CD4-positive, alpha-beta T cell treated with Interleukin-4 for 1 hour (primary cell): ENCODE results near the gene FBXL20.
"Not testable (repeated sequence)": the region's sequence is repeated elsewhere in the genome, so short reads cannot be mapped to it uniquely, and the experiment has no call there.

Experiments used
- DNase-seq, 2 donors: peaks; one replicate each; pipeline ENCODE4 v3.0.0-alpha.2; 2020 to 2022

The FBXL20 gene, protein sequence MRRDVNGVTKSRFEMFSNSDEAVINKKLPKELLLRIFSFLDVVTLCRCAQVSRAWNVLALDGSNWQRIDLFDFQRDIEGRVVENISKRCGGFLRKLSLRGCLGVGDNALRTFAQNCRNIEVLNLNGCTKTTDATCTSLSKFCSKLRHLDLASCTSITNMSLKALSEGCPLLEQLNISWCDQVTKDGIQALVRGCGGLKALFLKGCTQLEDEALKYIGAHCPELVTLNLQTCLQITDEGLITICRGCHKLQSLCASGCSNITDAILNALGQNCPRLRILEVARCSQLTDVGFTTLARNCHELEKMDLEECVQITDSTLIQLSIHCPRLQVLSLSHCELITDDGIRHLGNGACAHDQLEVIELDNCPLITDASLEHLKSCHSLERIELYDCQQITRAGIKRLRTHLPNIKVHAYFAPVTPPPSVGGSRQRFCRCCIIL

DNA sequence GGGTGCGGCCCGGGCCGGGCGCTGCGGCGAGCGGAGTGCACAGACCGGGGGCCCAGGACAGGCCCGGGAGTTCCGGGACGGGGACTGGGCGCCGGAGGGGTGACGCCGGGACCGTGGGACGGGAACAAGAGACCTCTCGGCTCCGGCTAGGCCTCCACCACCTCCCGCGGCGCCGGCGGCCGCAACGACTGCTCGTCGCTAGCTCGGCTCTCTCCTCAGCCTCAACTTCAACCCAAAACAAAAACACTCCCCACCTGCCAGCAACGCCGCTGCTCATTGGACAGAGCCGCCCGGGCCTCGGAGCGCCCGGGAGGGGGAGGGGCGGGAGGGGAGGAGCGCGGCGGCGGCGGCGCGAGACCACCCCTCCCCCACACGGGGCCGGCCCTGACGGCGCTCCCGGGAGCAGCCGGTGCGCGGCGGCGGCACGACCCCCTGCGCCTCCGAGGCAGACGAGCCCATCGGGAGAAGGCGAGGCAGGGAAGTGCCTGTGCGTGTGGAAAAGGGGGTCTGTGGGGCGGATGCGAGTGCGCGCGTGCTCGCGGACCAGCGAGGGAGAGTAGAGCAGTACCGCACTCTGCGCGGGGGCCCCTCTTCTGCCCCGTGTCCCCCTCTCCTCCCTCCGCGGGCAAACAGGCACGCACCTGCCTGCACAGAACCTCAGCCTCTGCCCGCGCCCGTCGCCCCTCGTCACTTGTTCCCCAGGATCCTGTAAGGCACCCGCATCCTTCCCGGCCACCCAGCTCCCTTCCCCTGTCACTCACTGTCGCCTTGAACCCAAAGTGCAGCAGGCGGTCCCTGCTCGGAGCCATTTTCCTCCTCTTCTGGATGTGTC, at the start of gene FBXL20:
FBXL20 (minus strand) TSS at position 215 of the 832 bp plus-strand sequence. CDS start 224 bp downstream, outside the sequence.
- DNase-seq = peak; percentile 94 to 95

DNA sequence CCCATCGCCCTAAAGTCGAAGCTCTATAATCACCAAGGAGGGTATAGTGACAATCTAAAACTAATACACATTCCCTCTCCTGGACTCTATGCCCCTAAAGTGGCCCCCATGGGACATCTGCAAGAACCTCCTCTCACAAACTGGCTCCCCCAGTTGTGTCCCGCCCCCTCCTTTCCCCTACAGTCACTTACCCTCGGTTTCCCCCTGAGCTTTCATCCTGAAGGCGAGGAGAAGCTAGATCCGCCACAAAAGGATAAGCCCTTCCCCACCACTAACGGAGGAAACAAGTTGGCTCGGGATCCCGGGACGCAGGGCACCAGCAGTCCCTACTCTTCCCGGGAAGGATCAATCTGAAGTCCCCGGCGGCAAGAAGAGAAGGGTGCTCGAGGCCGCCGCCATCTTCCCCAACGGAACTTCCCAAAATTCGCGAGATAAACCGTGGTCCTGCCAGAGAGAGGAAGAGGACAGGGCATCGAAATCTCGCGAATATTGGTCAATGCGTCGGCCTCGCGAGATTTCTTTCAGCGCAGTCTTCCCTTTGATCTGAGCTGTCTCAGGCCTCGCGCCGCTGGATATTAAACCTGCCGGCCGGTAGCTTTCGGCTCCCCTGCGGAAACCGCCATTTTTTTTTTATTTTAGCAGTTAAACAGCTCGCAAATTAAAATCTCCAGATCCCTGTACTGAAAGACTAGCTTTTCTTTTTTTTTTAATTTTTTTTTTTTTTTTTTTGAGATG, 49.6 kb upstream of the FBXL20 start, which contains the start of gene MED1:
MED1 (minus strand) TSS at position 417 of the 735 bp plus-strand sequence; CDS start at position 216, 201 bp downstream.
- DNase-seq = peak; percentile 97

DNA sequence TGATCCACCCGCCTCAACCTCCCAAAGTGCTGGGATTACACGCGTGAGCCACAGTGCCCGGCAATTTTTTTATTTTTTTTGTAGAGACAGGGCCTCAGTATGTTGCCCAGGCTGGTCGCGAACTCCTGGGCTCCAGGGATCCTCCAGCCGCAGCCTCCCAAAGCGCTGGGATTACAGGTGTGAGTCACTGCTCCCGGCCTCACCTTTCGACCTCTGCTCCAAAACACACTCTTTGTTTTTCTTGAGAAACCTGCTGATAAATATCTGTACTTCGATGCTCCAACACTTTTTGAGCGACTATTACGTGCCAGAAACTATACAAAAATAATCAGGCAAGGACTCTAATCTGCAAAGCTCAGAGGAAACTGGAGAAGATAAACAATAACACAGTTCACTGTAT, 48.6 kb upstream of the FBXL20 start:
- DNase-seq = no peak

DNA sequence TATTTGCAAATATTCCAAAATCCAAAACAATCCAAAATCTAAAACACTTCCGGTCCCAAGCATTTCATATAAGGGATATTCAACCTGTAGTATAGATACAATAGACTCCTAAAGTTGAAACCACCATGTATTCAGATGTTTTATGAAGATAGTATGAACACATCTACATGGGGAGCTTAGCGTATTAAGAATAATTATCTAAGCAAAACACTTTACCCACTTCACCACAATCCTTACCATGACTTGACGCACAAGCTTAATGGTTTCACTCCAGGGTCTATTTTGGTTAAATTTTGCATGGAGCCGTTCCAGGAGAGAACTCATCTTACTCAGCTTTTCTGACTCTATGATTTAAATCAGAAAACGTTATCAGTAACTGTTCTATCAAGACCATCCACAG, 46.1 kb upstream of the FBXL20 start:
- DNase-seq = no peak

DNA sequence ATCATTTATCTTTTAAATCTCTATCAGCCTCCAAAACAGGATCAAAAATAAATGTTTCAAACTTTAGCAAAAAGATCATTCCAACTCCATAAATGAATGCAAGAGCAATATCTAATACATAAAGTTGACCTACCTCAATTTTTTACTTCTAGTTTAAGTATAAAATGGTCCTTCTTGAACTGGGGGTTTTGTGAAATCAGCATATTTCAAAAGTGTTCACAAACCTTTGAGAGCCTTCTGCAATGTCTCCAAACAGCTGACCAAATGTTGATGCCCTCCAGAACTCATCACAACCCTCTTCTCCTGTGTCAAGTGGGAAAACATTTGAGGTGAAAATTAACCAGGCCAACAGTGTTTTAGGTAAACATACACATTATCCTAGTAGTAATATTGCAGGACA, 41.9 kb upstream of the FBXL20 start:
- no peak for DNase-seq

DNA sequence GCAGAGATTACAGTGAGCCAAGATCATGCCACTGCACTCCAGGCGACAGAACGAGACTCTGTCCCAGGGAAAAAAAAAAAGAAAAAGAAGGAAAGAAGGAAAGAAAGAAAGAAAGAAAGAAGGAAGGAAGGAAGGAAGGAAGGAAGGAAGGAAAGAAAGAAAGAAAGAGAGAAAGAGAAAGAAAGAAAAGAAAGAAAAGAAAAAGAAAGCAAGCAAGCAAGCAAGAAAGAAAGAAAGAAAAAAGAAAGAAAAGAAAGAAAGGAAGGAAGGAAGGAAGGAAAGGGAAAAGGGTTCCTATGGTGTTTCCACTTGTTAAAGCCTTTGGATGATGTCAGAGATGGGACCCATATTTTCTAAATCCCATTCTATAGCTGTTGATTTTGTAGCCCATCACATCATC, 38.4 kb upstream of the FBXL20 start:
- DNase-seq = not testable (repeated sequence)

DNA sequence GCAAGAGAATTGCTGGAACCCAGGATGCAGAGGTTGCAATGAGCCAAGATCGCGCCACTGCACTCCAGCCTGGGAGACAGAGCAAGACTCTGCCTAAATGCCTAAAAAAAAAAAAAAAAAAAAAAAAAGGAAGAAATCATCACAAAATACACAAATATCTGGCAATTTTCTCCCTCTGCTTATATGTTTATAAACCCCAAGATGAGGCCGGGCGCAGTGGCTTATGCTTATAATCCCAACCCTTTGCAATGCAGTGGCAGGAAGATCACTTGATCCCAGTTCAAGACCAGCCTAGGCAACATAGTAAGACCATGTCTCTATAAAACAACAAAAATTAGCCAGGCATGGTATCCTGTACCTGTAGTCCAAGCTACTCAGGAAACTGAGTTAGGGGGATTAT, 28.2 kb upstream of the FBXL20 start:
- no peak for DNase-seq

DNA sequence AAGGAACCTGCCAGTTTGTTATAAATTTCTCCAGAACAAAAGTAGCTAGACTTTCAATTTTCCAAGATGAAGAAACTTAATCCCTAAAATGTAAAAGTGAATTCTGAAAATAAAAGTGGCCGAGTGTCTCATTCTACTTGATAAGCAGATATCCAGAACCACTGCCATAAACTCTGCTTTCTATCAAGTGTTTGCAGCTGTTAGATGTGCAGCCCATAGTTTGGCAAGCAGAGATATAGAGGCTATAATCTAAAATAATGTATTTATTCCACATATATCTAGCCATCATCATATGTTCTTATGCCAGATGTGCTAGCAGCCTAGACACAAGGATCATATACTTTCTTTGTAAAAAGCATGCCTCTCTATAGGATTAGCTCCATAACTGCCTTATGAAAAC, 14.7 kb upstream of the FBXL20 start:
- DNase-seq = no peak

DNA sequence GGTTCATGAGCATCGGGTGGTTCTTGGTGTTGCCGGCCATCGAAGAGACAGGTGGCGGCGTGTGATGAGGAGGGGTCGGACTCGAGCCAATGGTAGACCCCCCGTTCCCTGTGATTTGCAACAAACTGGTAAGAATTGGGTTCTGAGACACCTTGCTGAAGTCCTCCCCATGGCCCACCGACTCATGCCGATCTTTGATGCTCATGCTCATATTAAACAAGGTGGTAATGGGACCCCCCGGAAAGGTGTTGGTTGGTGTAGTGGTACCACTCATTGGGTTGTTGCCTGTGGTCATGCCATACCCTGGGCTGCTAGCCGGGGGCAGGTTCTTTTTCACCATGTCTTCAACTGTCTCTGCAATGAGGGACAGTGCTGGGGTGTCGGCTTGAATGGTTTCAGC, 8.9 kb upstream of the FBXL20 start:
- no peak for DNase-seq

DNA sequence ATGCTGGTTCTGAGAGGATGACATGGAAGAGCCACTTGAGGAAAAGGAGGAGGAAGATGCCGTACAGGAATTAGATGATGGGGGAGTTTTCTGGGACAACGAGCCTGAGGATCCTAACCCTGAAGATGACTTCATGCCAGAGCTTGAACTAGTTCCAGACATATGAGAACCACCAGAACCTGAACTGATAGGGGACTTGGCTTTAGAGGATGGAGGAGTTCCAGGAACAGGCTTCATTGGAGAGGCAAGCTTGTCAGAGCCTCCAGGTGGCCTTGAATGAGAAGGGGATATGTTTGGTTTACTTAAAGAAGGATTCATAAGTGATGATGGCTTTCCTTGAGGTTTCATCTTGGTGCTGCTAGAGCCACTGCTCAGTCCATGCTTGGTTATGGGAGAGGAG, 6.9 kb upstream of the FBXL20 start:
- DNase-seq = no peak

DNA sequence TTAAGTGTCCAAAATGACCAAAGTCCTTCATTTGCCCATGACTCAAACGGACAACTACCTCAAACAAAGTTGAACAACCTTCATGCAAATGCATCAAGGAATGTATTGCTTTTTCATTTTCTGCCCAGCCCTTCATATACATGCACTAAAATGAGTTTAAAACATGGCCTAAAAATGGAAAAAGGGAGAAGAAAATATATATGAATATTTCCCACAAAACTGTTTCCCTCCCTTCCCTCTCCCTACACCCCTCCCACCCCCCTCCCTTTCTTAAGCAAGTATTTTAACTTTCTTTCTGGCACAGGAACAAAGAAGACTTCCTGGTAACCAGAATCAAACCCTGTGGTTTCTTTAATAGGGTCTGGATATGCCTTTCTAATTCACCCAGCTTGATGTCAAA, 5.5 kb upstream of the FBXL20 start:
- no peak for DNase-seq

DNA sequence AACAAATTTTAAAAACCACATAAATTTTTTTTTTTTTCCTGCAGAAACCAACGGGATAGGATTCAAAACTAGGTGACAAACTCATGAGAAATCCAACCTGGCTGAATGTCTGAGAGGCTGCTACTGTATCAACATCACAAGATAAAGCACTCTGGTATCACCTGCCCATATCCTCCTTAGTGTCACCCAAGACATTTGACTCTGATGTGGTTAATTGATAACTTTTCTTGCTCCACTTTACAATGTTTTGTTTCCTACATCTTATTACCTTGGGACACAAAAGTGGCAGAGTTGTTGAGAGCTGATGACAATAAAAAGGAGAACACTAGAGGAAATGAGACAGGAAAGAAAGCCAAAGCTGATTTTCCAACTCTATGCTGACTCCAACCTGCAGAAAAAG, 4.0 kb upstream of the FBXL20 start:
- DNase-seq = no peak

DNA sequence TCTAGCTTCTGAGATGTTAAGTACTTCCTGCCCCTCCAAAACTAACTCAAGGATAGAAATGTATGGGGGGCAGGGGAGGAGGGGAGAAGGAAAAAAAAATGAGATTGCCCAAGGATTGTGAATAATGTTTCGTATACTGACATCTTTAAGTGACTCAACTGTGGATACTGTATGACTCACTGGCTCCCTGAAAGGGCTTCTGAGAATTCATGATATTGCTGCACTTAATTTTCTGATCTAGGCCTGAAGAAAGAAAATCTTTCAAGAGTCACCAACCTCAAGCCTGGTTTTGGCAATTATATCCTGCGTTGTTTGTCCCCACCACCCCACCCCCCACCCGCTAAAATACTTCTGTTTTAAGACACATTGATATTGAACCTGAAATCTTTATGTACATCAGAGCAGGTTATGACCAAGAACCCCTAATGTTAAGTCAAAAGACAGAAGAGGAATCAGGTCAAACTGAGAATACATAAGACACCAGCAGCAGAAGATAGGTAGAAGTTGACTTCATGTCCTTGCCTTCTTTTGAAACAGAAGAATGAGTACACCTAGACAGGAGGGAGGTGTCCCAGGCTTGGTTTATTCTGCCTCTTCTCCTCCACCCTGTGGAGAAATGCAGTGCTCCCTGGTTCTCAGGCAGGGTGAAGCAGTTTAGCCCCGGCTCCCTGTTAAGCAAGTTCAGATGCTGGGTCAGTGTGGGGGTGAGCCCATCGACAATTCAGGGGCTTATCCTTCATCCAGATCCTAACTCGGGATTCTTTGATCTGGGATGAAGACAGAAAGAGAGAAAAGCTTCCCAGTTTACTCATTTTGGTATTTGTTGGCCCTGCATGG, 3.3 kb upstream of the FBXL20 start:
- DNase-seq = no peak

DNA sequence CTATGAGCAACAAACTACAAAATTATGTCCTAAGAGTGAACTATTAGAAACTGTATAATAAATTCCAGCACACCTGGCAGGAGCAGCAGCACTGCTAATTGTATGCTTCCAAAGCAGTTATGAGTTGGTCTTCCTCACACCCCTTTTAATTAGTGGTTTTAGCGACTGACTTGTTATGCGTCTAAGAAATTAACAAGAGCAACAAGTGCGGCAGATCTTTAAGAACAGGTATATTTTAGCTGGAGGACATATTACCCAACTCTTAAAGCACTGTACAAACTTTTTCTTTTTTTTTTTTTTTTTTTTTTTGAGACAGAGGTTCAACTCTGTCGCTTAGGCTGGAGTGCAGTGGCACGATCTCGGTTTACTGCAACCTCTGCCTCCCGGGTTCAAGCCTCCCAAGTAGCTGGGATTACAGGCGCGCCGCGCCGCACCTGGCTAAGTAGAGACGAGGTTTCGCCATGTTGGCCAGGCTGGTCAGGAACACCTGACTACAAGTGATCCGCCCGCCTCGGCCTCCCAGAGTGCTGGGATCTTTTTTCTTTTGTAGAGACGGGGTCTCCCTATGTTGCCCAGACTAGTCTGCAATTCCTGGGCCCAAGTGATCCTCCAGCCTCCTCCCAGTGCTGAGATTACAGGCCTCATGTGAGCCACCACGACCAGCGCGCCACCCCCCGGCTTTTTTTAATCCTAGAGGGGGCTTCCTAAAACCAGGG, 1.6 kb upstream of the FBXL20 start:
- no peak for DNase-seq

DNA sequence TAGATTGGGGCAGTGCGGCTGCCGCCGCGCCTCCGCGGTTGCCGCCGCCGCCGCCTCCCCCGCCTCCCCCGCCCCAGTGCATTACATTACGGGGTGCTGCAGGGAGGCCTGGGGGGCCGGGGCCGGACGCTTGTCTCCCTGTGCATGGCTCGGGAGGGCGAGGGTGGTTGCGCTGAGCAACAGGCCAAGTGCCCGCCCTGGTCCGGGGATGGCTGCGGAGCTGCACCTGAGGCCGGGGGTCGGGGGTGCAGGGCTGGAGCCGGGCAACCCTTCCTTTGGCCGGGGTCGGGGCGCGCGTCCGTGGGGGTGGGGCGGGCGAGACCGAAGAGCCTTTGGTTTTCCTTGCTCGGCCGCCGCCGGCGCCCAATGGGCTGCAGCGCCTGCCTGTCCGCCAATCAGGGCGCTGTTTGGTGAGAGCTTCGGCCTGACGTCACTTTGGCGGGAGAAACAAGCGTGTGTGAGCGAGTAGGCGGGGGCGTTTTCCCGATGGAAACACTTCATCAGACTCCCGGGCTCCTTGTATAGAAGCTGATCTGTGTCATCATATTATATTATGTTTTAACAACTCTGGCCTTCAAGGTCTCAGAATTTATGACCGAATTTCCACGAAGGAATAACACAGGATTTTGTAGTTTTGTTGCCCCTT, 941 bp upstream of the FBXL20 start:
- peak; percentile 88 to 89 for DNase-seq

DNA sequence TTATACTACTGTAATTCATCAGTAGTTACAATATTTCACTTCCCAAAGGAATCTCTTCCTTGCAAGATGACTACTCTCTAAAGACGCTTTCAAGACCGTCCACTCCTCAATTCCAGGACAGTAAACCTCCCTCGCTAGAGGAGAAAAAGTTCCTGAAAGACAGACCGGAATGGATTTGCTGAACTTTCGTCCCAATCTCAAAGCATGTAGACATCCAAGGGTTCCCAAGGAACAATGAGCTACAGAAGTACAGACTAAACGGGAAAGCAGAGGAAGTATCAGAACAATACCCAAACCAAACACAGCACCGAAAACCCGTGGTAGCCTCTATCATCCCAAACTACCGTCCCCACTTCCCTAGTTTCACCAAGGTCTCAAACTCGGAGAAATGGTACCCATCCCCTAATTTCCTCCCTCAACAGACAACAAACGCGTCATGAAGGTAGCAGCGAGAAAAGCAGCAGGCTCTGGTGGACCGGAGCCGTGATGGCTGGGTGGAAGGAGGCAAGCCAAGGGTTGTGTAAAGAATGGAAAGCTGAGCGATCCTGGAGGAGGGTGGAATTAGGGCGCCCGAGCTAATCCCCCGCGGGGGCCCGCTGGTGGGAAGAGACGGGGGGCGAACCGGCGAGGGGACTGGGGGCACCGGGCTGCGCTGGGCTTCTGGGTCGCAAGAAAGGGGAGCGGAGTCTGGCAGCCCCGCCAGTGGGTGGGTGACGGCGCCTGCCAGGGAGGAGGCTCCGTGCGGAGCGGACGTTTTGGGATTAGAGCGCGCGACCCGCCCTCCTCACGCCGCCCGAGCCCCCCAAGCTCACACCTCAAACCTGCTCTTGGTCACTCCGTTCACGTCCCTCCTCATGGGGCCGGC, 647 bp downstream of the FBXL20 start:
- peak; percentile 7 to 12 for DNase-seq

DNA sequence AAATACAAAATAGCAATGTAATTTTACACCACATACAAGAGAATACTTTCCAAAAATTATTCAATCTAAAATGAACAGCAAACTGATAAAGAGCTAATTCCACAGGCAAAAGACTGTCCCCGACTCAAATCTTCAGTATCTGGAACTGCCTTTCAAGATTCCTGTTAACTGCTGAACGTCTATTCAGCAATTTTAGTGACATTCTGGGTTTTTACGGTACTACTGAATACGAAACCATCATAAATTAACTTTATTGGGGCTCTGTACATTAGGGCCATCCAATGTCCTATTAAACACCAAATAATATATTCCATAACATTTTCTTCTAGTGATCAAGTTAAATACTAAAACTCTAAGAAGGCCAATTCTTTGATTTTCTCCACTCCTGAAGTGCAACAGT, 1.6 kb downstream of the FBXL20 start:
- no peak for DNase-seq

DNA sequence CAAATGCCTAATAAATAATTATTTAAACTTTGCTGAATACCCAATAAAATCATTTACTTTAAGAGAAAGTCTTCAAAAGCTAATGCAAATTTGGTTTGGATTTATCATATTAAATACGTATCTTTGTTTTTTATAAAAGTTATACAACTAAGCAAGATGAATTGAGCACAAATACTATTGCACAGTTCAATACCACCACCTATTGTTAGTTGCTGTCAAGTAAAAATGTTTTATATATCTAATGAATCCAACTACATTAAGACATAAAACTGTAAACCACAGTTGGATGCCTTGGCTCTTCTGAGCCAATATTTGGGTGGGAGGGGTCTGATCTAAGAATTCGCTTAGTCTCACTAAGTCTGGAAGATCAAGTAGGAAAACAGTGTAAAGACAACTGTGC, 7.7 kb downstream of the FBXL20 start:
- DNase-seq = peak in 1 of 2 donors; percentile 8

DNA sequence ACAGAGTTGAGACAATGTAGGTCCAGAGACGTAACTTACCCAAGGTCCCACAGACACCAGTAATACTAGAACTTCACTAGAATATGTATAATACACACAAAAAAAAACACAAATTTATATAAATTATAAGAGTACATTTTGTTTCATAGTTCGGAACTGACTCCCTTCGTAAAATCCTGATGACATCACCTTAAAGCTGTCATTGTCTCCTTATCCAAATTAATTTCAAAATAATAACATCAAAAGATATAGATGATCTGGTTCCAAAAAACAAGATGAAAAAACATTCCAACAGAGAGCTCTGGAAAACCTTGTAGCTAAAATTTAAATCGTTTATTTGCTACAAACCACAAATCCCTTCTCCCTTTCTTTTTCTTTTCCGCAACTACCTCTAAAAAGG, 10.0 kb downstream of the FBXL20 start:
- DNase-seq = no peak

DNA sequence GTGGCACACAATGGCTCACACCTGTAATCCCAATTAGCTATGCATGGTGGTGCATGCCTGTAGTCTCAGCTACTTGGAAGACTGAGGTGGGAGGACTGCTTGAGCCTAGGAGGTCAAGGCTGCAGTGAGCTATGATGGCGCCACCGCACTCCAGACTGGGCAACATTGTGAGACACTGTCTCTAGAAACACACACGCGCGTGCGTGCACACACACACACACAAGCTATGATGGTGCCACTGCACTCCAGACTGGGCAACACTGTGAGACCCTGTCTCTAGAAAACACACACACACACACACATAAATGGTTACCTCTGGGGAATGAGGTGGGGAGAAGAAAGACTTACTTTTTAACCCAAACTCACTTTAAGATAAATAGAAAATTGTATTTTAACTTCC, 16.4 kb downstream of the FBXL20 start:
- no peak for DNase-seq
